Osteocyte (in vitro differentiated cells): ENCODE measurements around the gene RP2. TPM values are rescaled to one million over a fixed set of nuclear protein-coding genes. Genes with fewer than 3 reads are reported as not detected.

ENCODE experiments used
- DNase-seq: peaks from one replicate; pipeline ENCODE4 v3.0.0; 2021; ENCODE audit warnings: mixed read lengths; ENCODE audit not compliant: unreplicated experiment; ENCODE audit errors: extremely low spot score
- H3K27ac Mint-ChIP-seq: one replicate; pipeline ENCODE4 v1.8.0; 2021; ENCODE audit warnings: mild to moderate bottlenecking, mixed read lengths; ENCODE audit not compliant: unreplicated experiment
- H3K27me3 Mint-ChIP-seq: one replicate; pipeline ENCODE4 v1.8.0; 2021; ENCODE audit warnings: mixed read lengths; ENCODE audit not compliant: unreplicated experiment
- H3K36me3 Mint-ChIP-seq: one replicate; pipeline ENCODE4 v1.8.0; 2021; ENCODE audit warnings: mixed read lengths; ENCODE audit not compliant: unreplicated experiment
- H3K4me1 Mint-ChIP-seq: one replicate; pipeline ENCODE4 v1.8.0; 2021; ENCODE audit warnings: mixed read lengths; ENCODE audit not compliant: unreplicated experiment
- H3K4me3 Mint-ChIP-seq: one replicate; pipeline ENCODE4 v1.8.0; 2021; ENCODE audit warnings: mild to moderate bottlenecking, moderate library complexity, mixed read lengths; ENCODE audit not compliant: unreplicated experiment
- H3K9me3 Mint-ChIP-seq: one replicate; pipeline ENCODE4 v1.8.0; 2021; ENCODE audit warnings: mixed read lengths; ENCODE audit not compliant: unreplicated experiment
- long read RNA-seq: library from polyadenylated mRNA; unstranded; transcript quantifications from one replicate; pipeline ENCODE4 v2.0.0, GENCODE V29; 2021
- total RNA-seq: library from RNA; stranded (reverse); gene quantifications from 2 replicates; pipeline ENCODE4 v1.2.1, GENCODE V29; 2021
- TF ChIP-seq, protein P1 (sequence below): fragments of 200-600 bp; sonication (generic); IDR thresholded peaks from 2 replicates; pipeline ENCODE4 v1.5.0; 2021; ENCODE audit warnings: antibody characterized with exemption, mild to moderate bottlenecking, moderate library complexity

RP2 gene
- 15.0 and 15.7 TPM in 2 replicates for total RNA-seq
- long read RNA-seq, transcript RP2-201 (5 exons, 3,803 nt): major isoform, 38 of 52 reads
- long read RNA-seq, partial matches to known transcripts: 9 of 52 reads
- long read RNA-seq, other reads (novel, unspliced or antisense): 5 of 52 reads

DNA sequence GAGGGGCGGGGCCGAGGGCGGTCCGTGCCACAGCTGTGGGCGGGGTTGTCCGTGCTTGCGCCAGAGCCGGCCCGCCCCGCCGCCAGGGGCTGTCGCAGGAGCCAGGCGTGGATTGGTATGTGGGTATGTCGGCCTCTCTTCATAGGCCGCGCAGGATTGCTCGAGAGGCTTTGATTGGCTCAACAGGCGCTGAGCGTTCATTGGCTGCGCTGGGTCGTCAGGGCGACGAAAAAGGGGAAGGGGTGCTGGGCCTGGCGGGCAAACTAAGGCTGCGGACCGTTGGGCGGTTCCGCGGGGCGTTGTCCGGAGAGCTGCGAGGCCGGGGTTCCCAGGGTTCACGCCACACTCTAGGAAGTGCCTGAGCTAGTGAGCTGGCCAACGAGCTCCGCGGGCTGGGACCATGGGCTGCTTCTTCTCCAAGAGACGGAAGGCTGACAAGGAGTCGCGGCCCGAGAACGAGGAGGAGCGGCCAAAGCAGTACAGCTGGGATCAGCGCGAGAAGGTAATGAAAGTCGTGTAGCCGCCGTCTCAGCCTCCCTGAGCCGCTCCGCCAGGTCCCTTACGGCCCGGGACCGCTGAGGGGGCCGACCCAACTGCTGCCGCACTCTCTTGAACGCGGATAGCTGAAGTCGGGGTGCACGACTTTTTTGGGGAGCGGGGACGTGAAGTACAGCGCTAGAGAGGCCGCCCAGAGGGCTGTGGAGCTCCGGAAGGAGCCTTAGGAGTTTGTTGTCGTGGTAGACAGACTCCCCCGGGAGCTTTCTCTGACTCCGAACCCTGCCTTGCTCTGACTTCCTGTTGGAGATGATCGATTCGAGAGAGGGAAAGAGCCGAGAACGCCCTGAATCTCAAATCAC is at the start of gene RP2:
TSS of gene RP2 (plus strand) at position 343 of the 857 bp plus-strand sequence. CDS start at position 401, 58 bp downstream.
- peaks cover 27% of the 10 kb centered on the region for H3K4me1 Mint-ChIP-seq
- H3K9me3 Mint-ChIP-seq: no peaks in the 10 kb centered on the region
- no peaks in the 10 kb centered on the region for H3K27me3 Mint-ChIP-seq
- DNase-seq: peak; percentile 96
- peak within 1 kb of the TSS; percentile 97 for H3K27ac Mint-ChIP-seq
- no peaks in the 10 kb centered on the region for H3K36me3 Mint-ChIP-seq
- TF ChIP-seq, protein P1, sequence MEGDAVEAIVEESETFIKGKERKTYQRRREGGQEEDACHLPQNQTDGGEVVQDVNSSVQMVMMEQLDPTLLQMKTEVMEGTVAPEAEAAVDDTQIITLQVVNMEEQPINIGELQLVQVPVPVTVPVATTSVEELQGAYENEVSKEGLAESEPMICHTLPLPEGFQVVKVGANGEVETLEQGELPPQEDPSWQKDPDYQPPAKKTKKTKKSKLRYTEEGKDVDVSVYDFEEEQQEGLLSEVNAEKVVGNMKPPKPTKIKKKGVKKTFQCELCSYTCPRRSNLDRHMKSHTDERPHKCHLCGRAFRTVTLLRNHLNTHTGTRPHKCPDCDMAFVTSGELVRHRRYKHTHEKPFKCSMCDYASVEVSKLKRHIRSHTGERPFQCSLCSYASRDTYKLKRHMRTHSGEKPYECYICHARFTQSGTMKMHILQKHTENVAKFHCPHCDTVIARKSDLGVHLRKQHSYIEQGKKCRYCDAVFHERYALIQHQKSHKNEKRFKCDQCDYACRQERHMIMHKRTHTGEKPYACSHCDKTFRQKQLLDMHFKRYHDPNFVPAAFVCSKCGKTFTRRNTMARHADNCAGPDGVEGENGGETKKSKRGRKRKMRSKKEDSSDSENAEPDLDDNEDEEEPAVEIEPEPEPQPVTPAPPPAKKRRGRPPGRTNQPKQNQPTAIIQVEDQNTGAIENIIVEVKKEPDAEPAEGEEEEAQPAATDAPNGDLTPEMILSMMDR: no peak
- peak within 1 kb of the TSS; percentile 96 for H3K4me3 Mint-ChIP-seq

DNA sequence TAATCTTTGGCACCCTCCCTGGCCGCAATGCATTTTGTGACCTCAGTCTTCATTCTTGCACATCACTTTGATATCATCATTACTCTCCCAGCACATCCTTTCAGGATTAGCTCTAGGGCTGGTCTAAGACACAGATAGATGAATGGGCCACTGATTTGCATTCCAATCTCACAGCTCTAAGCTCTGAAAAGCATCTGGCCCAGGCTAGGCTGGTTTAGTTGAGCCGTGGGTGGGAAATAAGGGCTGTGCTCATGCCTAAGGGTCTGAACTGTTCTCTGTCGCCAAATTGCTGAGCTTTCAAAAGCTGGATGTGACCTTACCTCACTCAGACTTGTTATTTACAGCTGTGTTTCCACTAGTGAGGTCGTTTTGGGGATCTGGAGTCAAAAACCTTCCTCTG is 47.9 kb upstream of the RP2 start:
- DNase-seq: no peak
- H3K9me3 Mint-ChIP-seq: peaks cover 8% of the 10 kb centered on the region
- peaks cover 17% of the 10 kb centered on the region for H3K4me1 Mint-ChIP-seq
- no peak overlapping the region for H3K4me3 Mint-ChIP-seq
- H3K27ac Mint-ChIP-seq: no peak overlapping the region
- TF ChIP-seq, protein P1: no peak
- no peaks in the 10 kb centered on the region for H3K27me3 Mint-ChIP-seq
- H3K36me3 Mint-ChIP-seq: no peaks in the 10 kb centered on the region

DNA sequence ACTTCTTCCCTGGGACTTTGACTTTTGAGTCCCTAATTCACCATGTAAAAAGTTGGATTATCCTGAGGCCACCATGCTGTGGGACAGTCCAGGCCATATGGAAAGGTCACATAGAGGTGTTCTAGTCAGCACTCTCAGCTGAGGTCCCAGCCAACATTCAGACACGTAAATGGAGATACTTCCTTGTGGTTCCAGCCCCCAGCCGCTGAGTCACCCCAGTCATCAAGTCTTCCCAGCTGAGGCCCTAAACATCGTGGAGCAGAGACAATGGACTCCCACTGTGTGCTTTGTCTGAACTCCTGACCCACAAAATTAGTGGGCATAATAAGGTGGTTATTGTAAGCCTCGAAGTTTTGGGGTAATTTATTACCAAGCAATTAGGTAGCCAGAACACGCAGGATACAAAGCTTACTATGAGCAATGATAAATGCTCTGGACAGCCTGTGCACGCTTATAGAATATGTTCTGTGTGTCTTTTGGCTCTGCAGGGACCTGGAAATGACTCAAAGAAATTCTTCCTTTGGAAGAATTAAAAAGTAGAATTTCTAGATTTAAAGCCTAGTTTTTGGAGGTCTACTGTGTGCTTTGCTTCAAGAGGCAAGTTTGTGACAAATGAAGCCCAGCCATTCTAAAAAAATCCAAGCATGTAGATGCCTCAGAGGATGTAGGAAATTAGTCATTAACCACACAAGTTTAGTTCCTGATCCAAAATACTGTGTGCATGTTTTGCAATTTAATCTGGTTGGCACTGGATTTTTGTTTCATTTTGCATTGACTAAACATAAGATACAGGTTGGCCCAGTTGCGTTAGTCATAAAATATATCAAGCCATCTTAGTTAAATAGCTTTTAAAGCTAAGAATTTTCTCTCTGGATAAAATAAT is 44.7 kb upstream of the RP2 start:
- Mint-ChIP-seq H3K4me1 (peaks cover 17% of the 10 kb centered on the region), H3K27me3 (no peaks in the 10 kb centered on the region), H3K27ac (peak overlapping the region; percentile 77), H3K36me3 (no peaks in the 10 kb centered on the region), H3K9me3 (peaks cover 8% of the 10 kb centered on the region), H3K4me3 (no peak overlapping the region)
- TF ChIP-seq, protein P1: no peak
- DNase-seq: no peak

DNA sequence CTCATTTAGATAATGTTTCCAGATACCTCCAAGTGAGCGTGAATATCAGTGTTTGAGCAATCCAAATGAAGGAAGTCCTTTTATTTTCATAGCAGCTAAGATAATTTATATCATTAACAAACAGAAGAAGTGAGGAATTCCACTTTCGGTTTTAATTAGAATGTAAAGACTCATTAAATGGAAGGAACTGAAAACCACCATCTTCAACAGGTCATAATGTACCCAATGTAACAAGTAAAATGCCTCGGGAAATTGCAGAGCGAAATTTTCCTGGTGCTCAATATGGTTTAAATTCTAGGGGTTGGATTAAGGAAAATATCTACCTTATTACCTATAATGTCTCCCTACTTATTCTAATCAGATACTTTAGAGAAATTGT is 44.0 kb upstream of the RP2 start:
- peak overlapping the region; percentile 77 for H3K27ac Mint-ChIP-seq
- DNase-seq: no peak
- H3K27me3 Mint-ChIP-seq: no peaks in the 10 kb centered on the region
- H3K36me3 Mint-ChIP-seq: no peaks in the 10 kb centered on the region
- H3K4me3 Mint-ChIP-seq: no peak overlapping the region
- peaks cover 17% of the 10 kb centered on the region for H3K4me1 Mint-ChIP-seq
- TF ChIP-seq, protein P1: no peak
- H3K9me3 Mint-ChIP-seq: peaks cover 4% of the 10 kb centered on the region
